Measurements from ENCODE around the gene OLA1.

DNA sequence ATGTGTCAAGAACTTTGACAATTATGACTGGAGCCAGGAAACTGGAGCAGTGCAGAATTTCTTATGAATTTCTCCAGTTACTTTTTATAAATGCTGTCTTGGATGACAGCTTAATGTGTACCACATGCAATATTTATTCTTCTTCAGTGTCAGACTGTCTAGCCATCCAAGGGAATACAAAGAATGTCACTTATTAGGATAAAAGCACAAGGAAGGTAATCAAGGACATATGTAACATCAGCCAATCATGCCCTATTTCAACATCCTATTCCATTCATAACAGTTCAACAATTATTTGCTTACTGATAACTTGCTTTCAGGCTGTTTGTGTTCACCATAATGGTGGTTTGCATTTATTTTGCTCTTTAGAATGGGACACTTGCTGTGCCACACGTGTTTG is 139.8 kb downstream of the OLA1 start:
- TF ChIP-seq, protein P1, sequence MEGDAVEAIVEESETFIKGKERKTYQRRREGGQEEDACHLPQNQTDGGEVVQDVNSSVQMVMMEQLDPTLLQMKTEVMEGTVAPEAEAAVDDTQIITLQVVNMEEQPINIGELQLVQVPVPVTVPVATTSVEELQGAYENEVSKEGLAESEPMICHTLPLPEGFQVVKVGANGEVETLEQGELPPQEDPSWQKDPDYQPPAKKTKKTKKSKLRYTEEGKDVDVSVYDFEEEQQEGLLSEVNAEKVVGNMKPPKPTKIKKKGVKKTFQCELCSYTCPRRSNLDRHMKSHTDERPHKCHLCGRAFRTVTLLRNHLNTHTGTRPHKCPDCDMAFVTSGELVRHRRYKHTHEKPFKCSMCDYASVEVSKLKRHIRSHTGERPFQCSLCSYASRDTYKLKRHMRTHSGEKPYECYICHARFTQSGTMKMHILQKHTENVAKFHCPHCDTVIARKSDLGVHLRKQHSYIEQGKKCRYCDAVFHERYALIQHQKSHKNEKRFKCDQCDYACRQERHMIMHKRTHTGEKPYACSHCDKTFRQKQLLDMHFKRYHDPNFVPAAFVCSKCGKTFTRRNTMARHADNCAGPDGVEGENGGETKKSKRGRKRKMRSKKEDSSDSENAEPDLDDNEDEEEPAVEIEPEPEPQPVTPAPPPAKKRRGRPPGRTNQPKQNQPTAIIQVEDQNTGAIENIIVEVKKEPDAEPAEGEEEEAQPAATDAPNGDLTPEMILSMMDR (IDR thresholded peaks at IDR 0.05): no peak
- no peak for TF ChIP-seq EZH2 (IDR thresholded peaks at IDR 0.05)

Data from neural progenitor cell (in vitro differentiated cells).